Erythroblast (primary cell): Measurements from ENCODE around the gene LCN2.
A peak's percentile ranks its signal among the peaks of the same experiment; 100 is the strongest.
"Not testable (repeated sequence)": the region's sequence is repeated elsewhere in the genome, so short reads cannot be mapped to it uniquely, and the experiment has no call there.

ENCODE experiments used
- DNase-seq, 2 experiments: peaks; one replicate each; lab custom pipeline; 2025; lab: John Stamatoyannopoulos, UW
- GATA1 ChIP-seq: IDR thresholded peaks from 2 replicates; pipeline ENCODE4 v1.6.1; 2011; ENCODE audit warnings: low read depth, mild to moderate bottlenecking, control low read depth, low read length, moderate library complexity
- POLR2A ChIP-seq: IDR thresholded peaks from 2 replicates; pipeline ENCODE4 v1.6.1; 2011; ENCODE audit warnings: mild to moderate bottlenecking, low read length

Gene LCN2

DNA sequence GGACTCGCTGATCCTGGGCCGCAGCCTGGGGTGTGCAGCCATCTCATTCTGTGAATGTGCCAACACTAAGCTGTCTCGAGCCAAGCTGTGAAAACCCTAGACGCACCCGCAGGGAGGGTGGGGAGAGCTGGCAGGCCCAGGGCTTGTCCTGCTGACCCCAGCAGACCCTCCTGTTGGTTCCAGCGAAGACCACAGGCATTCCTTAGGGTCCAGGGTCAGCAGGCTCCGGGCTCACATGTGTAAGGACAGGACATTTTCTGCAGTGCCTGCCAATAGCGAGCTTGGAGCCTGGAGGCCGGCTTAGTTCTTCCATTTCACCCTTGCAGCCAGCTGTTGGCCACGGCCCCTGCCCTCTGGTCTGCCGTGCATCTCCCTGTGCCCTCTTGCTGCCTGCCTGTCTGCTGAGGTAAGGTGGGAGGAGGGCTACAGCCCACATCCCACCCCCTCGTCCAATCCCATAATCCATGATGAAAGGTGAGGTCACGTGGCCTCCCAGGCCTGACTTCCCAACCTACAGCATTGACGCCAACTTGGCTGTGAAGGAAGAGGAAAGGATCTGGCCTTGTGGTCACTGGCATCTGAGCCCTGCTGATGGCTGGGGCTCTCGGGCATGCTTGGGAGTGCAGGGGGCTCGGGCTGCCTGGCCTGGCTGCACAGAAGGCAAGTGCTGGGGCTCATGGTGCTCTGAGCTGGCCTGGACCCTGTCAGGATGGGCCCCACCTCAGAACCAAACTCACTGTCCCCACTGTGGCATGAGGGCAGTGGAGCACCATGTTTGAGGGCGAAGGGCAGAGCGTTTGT is 41.6 kb upstream of the LCN2 start:
- DNase-seq = no peak
- TF ChIP-seq GATA1 (no peak), POLR2A (no peak)

DNA sequence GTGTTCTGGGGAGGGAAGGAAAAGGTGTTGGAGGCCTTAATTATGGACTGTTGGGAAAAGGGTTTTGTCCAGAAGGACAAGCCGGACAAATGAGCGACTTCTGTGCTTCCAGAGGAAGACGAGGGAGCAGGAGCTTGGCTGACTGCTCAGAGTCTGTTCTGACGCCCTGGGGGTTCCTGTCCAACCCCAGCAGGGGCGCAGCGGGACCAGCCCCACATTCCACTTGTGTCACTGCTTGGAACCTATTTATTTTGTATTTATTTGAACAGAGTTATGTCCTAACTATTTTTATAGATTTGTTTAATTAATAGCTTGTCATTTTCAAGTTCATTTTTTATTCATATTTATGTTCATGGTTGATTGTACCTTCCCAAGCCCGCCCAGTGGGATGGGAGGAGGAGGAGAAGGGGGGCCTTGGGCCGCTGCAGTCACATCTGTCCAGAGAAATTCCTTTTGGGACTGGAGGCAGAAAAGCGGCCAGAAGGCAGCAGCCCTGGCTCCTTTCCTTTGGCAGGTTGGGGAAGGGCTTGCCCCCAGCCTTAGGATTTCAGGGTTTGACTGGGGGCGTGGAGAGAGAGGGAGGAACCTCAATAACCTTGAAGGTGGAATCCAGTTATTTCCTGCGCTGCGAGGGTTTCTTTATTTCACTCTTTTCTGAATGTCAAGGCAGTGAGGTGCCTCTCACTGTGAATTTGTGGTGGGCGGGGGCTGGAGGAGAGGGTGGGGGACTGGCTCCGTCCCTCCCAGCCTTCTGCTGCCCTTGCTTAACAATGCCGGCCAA is 40.8 kb upstream of the LCN2 start:
- TF ChIP-seq GATA1 = no peak
- TF ChIP-seq POLR2A = no peak
- DNase-seq = no peak

DNA sequence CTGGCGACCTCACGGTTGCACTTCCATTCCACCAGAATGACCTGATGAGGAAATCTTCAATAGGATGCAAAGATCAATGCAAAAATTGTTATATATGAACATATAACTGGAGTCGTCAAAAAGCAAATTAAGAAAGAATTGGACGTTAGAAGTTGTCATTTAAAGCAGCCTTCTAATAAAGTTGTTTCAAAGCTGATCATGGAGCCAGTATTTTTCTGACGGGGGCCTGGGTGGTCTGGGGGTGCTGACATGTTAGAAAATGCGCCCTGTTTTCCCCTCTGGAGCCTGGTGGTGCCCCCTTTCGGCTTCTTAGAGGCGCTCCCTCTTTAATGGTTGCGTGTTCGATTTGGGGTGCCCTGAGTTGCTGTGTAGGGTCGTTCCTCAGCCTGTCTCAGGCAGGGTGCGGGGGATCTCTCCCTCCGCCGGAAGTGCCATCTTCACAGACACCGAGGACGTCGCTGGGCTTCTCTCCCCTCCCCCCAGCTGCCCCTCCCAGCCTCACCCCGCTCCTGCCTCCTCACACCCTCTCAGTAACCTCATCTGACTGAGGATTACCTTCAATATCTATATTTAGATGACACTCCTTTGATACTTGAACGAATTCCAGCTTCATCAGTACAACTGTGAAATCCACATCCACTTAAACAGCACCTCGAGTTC is 40.1 kb upstream of the LCN2 start:
- no peak for TF ChIP-seq POLR2A
- no peak for TF ChIP-seq GATA1
- DNase-seq = no peak

DNA sequence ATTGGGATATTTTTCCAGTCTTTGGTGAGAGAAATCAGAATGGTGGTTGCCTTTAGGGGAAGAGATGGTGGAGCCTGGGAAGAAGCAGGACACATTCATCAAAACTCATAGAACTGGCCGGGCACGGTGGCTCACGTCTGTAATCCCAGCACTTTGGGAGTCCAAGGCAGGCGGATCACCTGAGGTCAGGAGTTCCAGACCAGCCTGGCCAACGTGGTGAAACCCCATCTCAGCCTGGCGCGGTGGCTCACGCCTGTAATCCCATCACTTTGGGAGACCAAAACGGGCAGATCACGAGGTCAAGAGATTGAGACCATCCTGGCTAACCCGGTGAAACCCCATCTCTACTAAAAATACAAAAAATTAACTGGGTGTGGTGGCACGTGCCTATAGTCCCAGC is 37.5 kb upstream of the LCN2 start:
- not testable (repeated sequence) for DNase-seq

DNA sequence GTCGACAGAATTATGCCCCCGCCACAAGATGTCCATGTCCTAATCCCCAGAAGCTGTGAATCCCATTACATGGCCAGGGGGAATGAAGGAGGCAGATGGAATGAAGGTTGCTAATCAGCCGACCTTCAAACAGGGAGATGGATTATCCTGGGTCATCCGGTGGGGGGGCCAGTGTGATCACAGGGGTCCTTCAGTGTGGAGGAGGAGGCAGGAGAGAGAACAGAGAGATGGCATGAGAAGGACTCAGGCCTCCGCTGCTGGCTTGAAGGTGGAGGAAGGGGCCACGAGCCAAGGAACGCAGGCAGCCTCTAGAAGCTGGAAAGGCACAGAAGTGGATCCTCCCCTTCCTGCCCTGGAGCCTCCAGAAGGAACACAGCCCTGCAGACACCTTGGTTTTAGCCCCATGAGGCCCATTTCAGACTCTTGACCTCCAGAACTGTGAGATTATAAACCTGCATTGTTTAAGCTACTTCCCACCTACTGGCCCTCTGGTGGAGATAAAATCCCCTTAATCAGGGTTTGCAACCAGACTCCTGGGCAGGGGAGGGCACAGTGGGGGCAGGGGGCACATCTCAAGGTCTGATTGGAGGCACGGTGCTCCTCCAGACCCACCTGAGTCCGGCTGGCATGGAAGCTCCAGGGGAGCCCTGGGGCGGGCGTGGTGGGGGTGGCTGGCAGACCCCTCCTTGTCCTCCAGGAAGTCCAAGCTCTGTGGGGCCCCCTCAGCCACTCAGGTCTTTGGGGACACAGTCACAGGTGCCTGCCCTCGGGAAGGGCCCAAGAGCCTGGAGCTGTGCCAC is 35.5 kb upstream of the LCN2 start:
- TF ChIP-seq GATA1 (no peak), POLR2A (no peak)
- no peak for DNase-seq

DNA sequence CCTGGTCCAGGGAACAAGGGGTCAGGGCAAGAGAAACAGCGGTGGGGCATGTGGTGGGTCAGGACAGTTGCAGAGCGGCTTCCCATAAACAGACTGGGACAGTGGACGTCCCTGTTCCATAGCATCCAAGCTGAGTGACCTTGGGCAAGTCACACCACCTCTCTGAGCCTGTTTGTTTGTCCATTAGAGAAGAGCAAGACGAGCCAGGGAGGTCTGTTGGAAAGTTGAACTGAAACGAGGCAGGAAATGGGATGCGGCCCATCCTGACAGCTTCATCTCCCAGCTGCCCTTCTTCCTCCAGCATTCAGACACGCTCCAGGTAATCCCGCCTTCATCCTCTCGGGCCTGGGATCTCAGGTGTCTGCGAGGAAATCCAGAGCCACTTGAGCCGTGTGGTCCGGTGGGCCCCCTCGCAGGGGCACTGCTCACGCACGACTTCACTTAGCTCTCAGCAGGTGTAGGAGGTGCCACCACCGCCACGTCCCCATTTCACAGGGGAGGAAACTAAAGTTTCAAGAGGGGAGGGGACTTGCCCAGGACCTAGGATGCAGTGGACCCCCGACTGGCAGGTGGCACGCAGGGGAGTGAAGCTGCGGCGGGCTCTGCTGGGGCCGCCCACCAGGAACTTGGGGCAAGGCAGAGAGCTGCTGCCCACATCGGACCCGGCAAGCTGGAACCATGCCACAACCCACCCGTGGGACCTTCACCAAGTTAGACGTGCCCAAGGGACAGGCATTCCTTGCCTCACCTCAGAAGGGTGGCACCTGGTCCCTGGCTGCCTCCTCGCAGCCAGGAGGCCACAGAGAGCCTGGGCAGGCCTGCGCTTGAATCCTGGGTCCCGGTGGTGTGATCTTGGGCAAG is 34.7 kb upstream of the LCN2 start:
- TF ChIP-seq POLR2A (no peak), GATA1 (no peak)
- DNase-seq = no peak

DNA sequence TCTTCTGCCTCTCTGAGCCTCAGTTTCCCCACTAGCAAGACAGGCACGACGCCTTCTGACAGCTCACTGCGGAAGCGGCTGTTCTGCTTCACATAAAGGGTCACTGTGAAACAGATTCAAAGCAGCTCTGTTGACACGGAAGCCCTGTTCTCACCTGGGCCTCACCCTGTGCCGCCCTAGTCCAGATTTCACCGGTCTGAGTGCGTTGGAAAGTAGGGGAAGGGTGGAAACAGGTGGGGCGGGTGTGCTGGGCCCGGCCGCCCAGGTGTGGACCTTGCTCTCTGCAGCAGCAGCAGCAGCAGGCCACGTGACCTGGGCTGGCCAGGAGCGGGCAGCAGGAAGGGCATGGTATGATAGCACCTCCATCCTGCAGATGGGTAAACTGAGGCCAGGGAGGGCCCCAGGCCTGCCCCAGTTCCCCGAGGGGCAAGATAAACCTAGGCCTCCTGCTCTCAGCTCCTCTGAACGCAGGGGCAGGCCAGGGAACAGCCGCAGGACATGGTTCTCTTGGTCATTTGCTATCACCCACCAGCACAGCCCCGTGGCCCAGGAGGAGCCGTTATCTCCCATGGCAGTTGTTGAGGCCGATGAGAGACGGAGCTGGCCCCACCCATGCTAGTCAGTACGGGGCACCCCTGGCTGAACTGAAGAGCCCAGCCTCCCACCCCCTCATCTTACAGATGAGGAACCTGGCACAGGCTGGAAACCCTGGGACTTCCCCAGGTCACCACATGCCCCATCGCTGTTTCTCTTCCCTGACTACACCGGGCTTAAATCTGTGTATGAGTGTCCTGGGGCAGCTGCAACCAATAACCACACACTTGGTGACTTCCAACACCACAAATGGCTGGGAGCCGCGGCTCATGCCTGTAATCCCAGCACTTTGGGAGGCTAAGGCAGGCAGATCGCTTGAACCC is 33.8 kb upstream of the LCN2 start:
- peak; percentile 98 to 100 for DNase-seq
- peak; percentile 96 for TF ChIP-seq GATA1
- TF ChIP-seq POLR2A = peak; percentile 14

DNA sequence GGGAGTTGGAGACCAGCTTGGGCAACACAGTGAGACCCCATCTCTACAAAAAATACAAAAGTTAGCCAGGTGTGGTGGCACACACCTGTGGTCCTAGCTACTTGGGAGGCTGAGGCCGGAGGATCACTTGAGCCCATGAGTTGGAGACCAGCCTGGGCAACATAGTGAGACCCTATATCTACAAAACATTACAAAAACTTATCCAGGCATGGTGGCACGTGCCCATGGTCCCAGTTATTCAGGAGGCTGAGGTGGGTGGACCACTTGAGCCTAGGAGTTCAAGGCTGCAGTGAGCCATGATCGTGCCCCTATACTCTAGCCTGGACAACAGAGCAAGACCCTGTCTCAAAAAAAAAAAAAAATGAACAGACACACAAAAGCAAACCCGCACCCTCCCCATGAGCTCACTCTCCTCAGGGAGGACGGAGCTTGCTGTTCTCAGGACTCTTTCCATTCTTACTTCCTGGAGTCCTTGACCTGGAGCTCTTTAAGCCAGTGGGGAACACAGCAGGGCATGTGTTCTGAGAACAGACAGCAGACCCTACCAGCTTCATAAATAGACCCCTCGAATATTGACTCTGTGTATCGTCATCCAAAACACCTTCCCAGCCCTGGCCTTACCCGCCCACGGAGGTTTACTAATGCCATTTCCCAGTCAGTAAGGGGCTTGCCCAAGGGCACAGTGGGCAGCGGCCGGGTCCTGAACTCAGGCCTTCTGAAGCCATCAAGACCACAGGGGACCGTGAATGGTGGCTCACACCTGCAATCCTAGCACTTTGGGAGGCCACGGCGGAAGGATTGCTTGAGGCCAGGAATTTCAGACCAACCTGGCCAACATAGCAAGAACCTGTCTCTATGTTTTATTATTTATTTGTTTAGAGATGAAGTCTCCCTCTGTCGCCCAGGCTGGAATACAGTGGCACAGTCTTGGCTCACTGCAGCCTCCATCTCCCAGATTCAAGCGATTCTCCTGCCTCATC is 32.9 kb upstream of the LCN2 start:
- no peak for DNase-seq
- TF ChIP-seq GATA1 = no peak
- no peak for TF ChIP-seq POLR2A

DNA sequence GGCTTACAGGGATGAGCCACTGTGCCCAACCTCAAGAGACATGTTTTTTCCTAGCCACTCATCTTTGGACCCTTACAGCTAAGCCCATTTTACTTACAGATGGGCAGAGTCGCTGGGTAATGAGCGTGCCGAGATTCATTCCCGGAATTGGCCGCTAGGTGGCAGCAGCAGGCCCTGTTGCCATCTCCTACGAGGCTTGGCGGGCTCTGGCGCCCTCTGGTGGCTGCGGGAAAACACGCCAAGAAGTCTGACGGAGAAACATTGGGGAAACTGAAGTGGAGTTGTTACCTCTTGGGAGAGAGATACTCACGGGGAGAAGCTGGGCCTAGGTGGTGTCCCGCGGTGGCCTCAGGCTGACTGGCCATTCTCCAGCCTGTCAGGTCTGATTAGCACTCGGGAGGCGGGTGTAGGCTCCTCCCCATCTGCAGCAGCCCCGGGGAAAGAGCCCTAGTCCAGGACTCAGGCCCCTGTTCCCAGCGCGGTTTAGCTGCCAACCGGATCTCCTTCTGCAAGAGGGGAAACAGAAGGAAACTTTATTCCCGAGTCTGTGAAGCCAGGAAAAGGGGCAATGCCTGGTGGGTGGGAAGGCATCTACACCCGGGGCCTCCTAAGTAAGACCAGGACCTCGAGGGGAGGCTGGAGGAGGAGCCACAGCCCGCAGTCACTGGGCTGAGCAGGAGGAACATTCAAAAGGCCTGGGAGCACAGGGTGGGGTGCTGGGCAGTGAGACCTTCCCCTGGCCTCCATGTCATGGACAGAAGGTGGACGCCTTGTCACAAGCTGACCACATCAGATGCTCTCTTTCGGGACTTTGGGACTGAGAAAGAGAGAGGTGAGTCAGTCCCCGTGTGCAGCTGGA is 31.4 kb upstream of the LCN2 start:
- DNase-seq = peak; percentile 92 to 97
- no peak for TF ChIP-seq GATA1
- no peak for TF ChIP-seq POLR2A

DNA sequence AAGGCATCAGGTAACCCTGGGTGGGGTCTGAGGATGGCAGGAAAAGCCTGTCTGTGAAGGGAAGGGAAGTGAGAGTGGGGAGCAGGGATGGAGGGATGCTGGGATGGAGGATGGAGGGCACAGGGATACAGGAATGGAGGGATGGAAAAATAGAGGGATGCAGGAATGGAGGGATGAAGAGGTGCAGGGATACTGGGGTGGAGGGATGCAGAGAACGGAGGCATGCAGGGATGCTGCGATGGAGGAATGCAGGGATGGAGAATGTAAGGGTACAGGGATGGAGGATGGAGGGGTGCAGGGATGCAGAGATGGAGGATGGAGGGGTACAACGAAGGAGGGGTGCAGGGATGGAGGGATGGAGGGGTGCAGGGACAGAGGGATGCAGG is 30.8 kb upstream of the LCN2 start:
- no peak for DNase-seq

More for the DNA sequence above, 30.8 kb upstream of the LCN2 start:
- TF ChIP-seq GATA1 = no peak
- no peak for TF ChIP-seq POLR2A
